ENCODE results near the gene MYH7B.

- no peak for TF ChIP-seq EP300 (IDR thresholded peaks at IDR 0.05)
- no peak for TF ChIP-seq POLR2AphosphoS5 (IDR thresholded peaks at IDR 0.05)
- no peak for TF ChIP-seq CTCF (IDR thresholded peaks at IDR 0.05)
- no peak for TF ChIP-seq POLR2A (IDR thresholded peaks at IDR 0.05)
These were observed 26.8 kb downstream of the MYH7B start for GRCh38 chr20:34982270-34983088.
